Measurements from ENCODE around the gene UNC119.
A peak's percentile ranks its signal among the peaks of the same experiment; 100 is the strongest.

Gene UNC119

DNA sequence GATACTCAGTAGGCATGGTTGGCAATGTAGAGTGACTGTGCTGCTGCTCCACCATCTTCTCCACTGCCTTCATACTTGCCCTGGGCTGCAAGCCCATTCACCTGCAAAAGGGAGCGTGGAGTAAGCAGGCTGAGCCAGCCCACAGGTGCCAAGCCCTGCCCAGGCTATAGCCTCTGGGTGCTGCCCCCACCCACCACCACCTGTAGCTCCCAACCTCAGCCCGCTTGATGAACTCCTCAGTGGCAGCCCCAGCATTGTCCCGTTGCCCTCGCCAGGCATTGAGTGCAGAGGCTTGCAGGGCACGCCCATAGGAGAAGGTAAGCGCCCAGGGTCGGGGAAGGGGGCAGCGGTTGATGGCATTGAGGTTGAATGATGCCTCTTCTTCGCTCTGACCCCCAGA lies 21.1 kb upstream of the UNC119 start:
- no peak for DNase-seq (ENCODE audit: low read depth in 3 of 3, low spot score in 1 of 3)

DNA sequence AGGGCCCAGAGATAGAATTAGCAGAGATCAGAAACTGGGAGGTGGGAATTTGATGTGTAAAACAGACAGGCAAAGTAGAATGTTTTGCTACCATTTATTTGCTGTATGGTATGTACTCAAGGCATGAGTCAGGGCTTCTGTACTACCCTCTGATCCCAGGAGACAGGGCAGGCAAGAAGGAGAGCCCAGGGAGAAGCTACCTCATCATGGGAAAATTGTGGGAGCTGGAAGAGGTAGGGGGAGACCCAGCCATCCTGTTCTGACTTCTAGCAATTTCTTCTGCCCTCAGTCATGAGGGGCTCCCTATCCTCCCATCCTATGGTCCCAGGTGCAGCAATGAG lies 20.6 kb upstream of the UNC119 start:
- DNase-seq (ENCODE audit: low read depth in 3 of 3, low spot score in 1 of 3) = no peak

- DNase-seq (ENCODE audit: low read depth in 3 of 3, low spot score in 1 of 3) = no peak
Observed at GRCh38 chr17:28572259-28573039, 20.0 kb upstream of the UNC119 start.

DNA sequence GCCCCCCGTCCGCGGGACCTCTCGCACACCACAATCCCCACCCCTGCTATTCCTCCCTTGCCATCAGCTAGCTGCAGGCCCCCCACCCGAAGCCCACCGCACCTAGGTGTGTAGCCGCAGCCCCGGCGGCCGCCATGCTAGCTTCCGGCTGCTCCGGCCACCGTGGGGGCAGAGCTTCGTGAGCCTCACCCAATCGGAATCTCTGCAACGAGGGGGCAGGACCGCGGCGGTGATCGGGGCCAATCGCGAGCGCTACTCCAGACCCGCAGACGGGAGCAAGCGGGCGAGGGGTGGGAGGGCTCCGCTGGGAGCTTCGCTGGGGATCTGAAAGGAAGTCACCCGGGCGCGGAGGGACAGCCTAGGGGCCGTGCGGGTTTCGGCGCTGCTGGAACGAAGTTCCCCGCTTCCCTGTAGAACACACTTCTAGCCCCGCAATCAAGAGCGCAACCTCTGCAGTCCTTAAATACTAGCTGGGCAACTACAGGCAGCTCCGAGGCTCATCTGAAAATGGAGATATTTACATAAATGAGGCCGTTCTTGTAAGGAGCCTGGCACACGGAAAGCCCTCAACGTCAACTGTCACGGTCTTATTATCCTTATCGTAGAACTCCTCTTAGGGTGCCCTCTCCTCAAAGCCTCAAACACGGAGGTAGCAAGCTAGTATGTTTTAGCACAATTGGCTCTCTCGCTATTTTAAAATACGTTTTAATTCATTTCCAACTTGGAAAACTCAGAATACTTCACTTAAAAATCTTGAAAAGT lies 19.1 kb upstream of the UNC119 start, which contains the start of gene PIGS:
Gene PIGS, minus strand, starts transcription at position 164 of the 762 bp plus-strand sequence. Its CDS starts 28 bp downstream, at position 136.
- peak; percentile 69 to 81 (median 81) for DNase-seq (ENCODE audit: low read depth in 3 of 3, low spot score in 1 of 3)

GRCh38 chr17:28570716-28571360 lies 18.4 kb upstream of the UNC119 start:
- peak in 1 of 3 donors; percentile 30 for DNase-seq (ENCODE audit: low read depth in 3 of 3, low spot score in 1 of 3)

DNA sequence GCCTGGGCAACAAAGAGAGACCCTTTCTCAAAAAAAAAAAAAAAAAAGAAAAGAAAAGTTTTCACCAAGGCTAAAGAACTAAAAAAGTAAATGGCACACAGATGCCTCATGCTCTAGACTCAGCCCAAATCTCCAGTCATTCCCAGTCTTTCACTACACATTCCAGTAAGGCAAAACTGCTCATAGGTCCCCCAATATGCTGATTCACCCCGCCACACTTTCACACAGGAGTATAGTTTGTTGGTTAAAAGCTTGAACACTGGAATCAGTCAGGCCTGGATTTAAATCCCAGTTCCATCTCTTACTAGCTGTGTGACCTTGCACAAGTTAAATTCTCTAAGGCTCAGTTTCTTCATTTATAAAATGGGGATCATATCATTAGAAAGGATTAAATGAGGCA lies 17.0 kb upstream of the UNC119 start:
- no peak for DNase-seq (ENCODE audit: low read depth in 3 of 3, low spot score in 1 of 3)

GRCh38 chr17:28567604-28568003 lies 15.2 kb upstream of the UNC119 start:
- DNase-seq (ENCODE audit: low read depth in 3 of 3, low spot score in 1 of 3) = no peak

- DNase-seq (ENCODE audit: low read depth in 3 of 3, low spot score in 1 of 3) = no peak
Observed at GRCh38 chr17:28563475-28563874, 11.1 kb upstream of the UNC119 start.

DNA sequence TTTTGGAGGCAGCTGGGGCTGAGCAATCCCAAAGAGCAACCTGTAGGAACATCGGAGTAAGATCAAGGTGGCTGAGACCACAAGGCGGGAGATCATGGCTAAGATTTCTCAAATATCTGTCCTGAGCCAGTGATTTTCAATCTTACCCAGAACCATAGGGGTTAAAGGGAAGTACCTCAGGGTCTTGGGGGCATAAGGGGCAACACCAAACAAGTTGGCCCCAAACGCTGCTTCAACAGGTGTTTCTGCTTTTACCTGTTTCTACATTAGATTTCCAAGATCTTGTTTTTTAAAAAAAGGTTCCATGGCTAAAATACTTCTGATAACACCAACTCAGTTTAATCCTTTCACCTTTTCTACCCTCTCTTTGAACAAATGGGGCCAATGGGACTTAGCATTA lies 2.6 kb upstream of the UNC119 start:
- no peak for DNase-seq (ENCODE audit: low read depth in 3 of 3, low spot score in 1 of 3)

- DNase-seq (ENCODE audit: low read depth in 3 of 3, low spot score in 1 of 3) = no peak
Observed at GRCh38 chr17:28554565-28554964, 2.1 kb upstream of the UNC119 start.

DNA sequence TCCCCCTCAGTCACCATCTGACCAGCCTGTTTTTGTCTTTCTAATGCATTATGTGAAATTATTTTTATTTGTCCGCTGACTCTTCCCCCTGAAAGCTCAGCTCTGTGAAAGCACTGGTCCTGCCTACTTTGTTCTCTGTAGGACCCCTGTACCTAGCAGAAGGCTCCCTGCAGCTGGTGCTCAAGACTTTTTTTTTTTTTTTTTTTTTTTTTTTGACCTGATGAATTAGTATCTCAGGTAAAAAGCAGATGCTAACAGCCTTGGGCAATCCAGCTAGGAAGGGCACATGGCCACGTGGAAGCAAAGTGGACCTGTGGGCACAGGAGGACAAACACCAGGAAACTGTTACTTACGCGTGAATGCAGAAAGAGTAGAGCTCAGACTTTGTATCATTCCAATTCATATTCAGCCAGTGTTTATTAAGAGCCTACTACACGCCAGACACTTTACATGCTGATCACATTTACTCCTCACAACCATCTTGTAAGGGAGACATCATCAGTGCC lies 629 bp upstream of the UNC119 start:
- no peak for DNase-seq (ENCODE audit: low read depth in 3 of 3, low spot score in 1 of 3)

DNA sequence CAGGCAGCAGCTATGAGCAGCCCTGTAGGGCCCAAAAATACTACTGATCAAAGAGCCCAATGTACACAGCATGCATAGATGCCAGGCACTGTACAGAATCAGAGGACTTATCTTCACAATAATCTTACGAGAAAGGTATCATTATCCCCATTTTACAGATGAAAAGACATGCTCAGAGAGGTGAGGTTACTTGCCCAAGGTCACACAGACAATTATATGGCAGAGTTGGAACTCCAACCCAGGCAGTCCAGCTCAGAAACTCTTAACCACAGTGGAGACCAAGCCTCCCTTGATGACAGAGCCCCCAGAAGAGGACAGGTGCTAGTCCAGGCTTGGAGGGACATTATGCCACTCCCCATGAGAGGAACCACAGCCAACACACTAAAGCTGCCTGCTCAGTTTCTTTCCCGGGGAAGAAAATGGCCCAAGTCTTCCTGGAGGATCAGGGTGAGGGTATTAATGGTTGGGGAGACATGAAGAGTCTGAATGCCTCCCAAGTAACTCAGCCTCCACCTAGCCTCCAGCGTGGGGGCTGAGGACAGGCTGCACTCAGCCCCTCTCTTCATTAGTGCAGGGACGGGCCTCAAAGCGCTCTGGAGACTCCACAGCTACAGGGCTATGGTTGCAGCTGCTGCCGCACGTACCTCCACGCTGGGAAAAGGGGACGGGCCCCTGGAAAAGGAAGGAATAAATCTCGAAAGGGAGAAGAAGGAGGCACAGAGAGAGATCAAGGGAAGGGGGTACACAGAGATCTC lies 826 bp downstream of the UNC119 start:
- DNase-seq (ENCODE audit: low read depth in 3 of 3, low spot score in 1 of 3) = no peak

DNA sequence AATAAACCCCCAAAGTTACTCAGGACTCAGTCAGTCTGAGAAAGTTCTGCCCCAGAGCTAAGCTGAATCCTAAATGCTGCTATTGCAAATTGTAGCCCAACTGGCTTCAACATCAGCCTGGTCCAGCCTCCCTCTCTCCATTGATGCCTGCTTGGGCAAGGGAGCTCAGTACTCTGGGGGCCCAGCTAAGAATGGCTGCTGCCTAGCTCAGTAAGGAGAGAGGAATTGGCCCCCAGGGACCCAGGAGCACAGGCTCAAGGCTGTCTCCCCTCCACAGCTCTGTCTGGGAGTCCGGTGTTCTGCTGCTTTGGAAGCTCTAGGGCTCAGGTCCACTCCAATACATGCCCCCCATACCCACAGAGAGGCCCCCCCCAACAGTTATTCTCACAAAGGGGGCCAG lies 1.6 kb downstream of the UNC119 start:
- no peak for DNase-seq (ENCODE audit: low read depth in 3 of 3, low spot score in 1 of 3)

DNA sequence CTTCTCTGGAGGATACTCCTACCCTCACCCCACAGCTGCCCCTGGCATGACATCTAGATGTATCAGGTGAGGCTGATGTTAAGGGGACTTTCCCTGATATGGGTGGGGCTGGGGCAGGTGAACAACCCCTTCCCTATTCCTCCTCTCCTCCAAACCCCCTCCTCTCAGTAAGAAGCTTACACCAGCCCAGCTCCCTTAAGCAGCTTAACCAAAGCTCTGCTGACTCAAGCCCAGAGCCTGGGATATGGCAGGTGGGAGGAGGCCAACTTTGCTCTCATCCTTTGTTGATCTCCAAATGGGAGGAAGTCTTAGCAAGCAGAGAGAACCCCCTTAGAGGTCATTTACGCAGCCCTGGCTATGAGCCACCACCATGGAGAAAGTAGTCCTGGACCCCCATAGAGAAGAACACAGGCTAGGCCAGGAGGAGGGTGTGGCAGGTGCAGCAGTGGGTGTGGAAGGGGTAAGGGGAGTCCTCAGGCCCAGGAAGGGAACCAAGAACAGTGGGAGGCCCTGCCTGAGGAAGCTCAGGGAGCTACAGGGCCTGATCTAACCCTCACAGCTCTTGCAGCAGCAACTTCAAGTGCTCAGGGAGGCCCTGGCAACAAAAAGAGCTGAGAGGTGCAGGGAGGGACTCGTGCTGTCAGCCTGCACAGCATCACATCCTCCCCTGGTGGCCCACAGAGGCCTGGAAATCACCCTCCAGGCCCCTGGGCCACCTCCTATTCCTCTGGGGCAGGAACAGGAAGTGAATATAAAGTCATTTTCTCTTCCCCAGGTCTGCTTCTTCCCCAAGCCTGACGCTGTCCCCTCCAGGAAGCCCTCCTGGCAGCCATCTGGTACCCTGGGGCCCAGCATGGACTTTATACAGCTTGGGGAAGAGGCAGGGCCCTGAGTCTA lies 2.9 kb downstream of the UNC119 start:
- DNase-seq (ENCODE audit: low read depth in 3 of 3, low spot score in 1 of 3) = peak in 2 of 3 donors; percentile 21 to 31

- no peak for DNase-seq (ENCODE audit: low read depth in 3 of 3, low spot score in 1 of 3)
Observed at GRCh38 chr17:28548417-28549130, 3.9 kb downstream of the UNC119 start.

DNA sequence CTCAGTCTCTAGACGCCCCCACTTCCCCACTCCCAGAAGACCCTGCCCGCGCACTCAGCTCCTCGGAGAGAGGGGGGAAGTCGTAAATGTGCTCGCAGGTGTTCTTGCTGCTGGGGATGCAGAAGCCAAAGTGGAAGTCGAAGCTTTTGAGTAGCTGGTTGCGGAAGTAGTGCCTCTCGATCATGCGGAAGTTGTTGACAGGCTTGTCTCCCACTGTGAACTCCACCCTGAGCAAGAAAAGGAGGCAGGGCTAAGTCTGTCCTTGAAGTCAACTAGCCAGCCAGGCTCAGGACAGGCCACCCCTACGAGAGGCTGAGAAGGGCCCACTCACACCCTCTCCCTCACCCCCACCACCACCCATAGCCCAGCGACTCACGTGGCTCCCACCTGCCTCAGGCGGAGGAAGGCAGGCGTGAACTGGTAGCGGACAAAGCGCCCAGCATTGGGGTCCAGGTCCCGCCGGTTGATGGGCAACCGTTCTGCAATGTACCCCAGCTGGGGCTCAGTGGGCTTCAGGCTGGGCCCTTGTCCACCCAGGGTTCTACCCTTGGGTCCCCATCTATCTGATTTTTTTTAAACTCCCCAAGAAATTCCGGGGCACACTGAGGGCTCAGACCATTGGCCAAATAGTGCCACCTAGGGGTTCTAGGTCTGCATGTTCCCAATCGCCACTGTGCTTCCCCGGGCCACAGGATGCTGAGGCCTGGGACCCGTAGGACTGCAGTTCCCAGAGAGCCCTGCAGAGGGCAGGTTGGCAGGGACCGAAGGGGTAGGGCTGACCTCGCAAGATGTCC lies 4.6 kb downstream of the UNC119 start:
- peak in 2 of 3 donors; percentile 20 to 49 for DNase-seq (ENCODE audit: low read depth in 3 of 3, low spot score in 1 of 3)

- DNase-seq (ENCODE audit: low read depth in 3 of 3, low spot score in 1 of 3) = no peak
Observed at GRCh38 chr17:28547096-28547622, 5.3 kb downstream of the UNC119 start.

GRCh38 chr17:28545787-28546415 lies 6.5 kb downstream of the UNC119 start:
- DNase-seq (ENCODE audit: low read depth in 3 of 3, low spot score in 1 of 3) = no peak

All from stimulated activated CD4-positive, alpha-beta T cell treated with anti-CD3 and anti-CD28 coated beads, TNF-alpha, amount 100 ng/mL, for 1 hour (primary cell).